ENCODE measurements around the gene GRPEL2. TPM values are rescaled to one million over a fixed set of nuclear protein-coding genes. Genes with fewer than 3 reads are reported as not detected.

GRPEL2 gene
- total RNA-seq, 4 donors from 2014 or later = 6.6 to 12.4 (median 10.2) TPM

- WGBS, 2 donors = 89 to 96% methylated on average over 6 of the region's 6 CpGs
- intact Hi-C loops (cut with DNase I; ENCODE audit: low total_unique reads) = no loop called here
- H3K4me3 ChIP-seq (ENCODE audit: low read depth, poor library complexity, severe bottlenecking) = no peak overlapping the region
- no peak for TF ChIP-seq CTCF (IDR thresholded peaks at IDR 0.05)
- no peak for TF ChIP-seq POLR2A (IDR thresholded peaks at IDR 0.05)
- peak in 1 of 2 donors; percentile 62 for DNase-seq (ENCODE audit: low spot score in 2 of 2)
Measured at GRCh38 chr5:149375434-149375833, 30.1 kb downstream of the GRPEL2 start.

GRCh38 chr5:149376104-149376503, 30.8 kb downstream of the GRPEL2 start:
- no peak overlapping the region for H3K4me3 ChIP-seq (ENCODE audit: low read depth, poor library complexity, severe bottlenecking)
- 94 to 98% methylated on average over 12 of the region's 12 CpGs for WGBS, 2 donors
- peak in 1 of 2 donors; percentile 58 for DNase-seq (ENCODE audit: low spot score in 2 of 2)
- intact Hi-C loops (cut with DNase I; ENCODE audit: low total_unique reads) = no loop called here
- TF ChIP-seq CTCF (IDR thresholded peaks at IDR 0.05) = no peak

- peak in 1 of 2 donors; percentile 74 for DNase-seq (ENCODE audit: low spot score in 2 of 2)
- intact Hi-C loops (cut with DNase I; ENCODE audit: low total_unique reads) = no loop called here
- H3K4me3 ChIP-seq (ENCODE audit: low read depth, poor library complexity, severe bottlenecking) = no peak overlapping the region
- TF ChIP-seq POLR2A (IDR thresholded peaks at IDR 0.05) (no peak), CTCF (IDR thresholded peaks at IDR 0.05) (no peak)
- WGBS, 2 donors = 91 to 92% methylated on average over 4 to 7 of the region's 7 CpGs
Measured at GRCh38 chr5:149376711-149377447, 31.6 kb downstream of the GRPEL2 start.

- WGBS, 2 donors = 46 to 61% methylated on average over 5 of the region's 5 CpGs
- TF ChIP-seq CTCF (IDR thresholded peaks at IDR 0.05) = no peak
- TF ChIP-seq POLR2A (IDR thresholded peaks at IDR 0.05) = no peak
- intact Hi-C loops (cut with DNase I; ENCODE audit: low total_unique reads) = no loop called here
Measured at GRCh38 chr5:149378241-149378820, 33.0 kb downstream of the GRPEL2 start.

GRCh38 chr5:149379177-149379761, 34.0 kb downstream of the GRPEL2 start, which contains the start of gene IL17B:
Gene IL17B, minus strand, starts transcription at chr5:149379292. Its CDS starts 67 bp downstream, at chr5:149379225.
- 81 to 83% methylated on average over 21 to 22 of the region's 22 CpGs for WGBS, 2 donors
- TF ChIP-seq CTCF (IDR thresholded peaks at IDR 0.05) = no peak
- TF ChIP-seq POLR2A (IDR thresholded peaks at IDR 0.05) = no peak
- intact Hi-C loops (cut with DNase I; ENCODE audit: low total_unique reads) = no loop called here
- DNase-seq (ENCODE audit: low spot score in 2 of 2) = no peak
- H3K4me3 ChIP-seq (ENCODE audit: low read depth, poor library complexity, severe bottlenecking) = no peak within 1 kb of the TSS

More at GRCh38 chr5:149378241-149378820, 33.0 kb downstream of the GRPEL2 start:
- H3K4me3 ChIP-seq (ENCODE audit: low read depth, poor library complexity, severe bottlenecking) = no peak overlapping the region
- DNase-seq (ENCODE audit: low spot score in 2 of 2) = no peak
